CD4-positive, alpha-beta T cell (primary cell): ENCODE data around the gene PHYHIPL. TPM values are rescaled to one million over a fixed set of nuclear protein-coding genes. Genes with fewer than 3 reads are reported as not detected.

ENCODE experiments used
- ATAC-seq: fragments of 200-7000 bp; cut with Tn5 transposase; one replicate; pipeline ENCODE4 v1.10.0; 2022; ENCODE audit warnings: mild to moderate bottlenecking; ENCODE audit not compliant: poor library complexity
- CTCF ChIA-PET: fragments of 350-600 bp; sonication (Branson Sonifier 250); formaldehyde crosslinking; loops from one replicate; lab custom pipeline; 2021; ENCODE audit warnings: antibody characterized with exemption, inconsistent platforms; lab: Charles Lee
- POLR2A ChIA-PET: fragments of 350-600 bp; sonication (Branson Sonifier 250); formaldehyde crosslinking; loops from one replicate; lab custom pipeline; 2021; ENCODE audit warnings: antibody characterized with exemption, inconsistent platforms; lab: Charles Lee
- DNase-seq, 14 experiments: peaks; one replicate each; pipeline ENCODE4 v3.0.0-alpha.2; 2013 to 2020; ENCODE audit warnings: mixed read lengths in 2 of 14
- H3K27ac ChIP-seq, 2 donors: one replicate each; pipeline versions ENCODE4 v1.5.1 to v1.7.0; 2013; ENCODE audit warnings: low read length in 2 of 2, low read depth in 1 of 2, mild to moderate bottlenecking in 1 of 2
- H3K27me3 ChIP-seq, 2 experiments: 1 replicate in 1 of 2; 2 replicates in 1 of 2; pipeline versions ENCODE4 v1.6.1 to v1.7.0; 2013; ENCODE audit warnings: low read length in 2 of 2, control low read depth in 1 of 2, mild to moderate bottlenecking in 1 of 2, moderate library complexity in 1 of 2; ENCODE audit not compliant: insufficient read depth in 2 of 2, control insufficient read depth in 1 of 2
- H3K36me3 ChIP-seq: one replicate; pipeline ENCODE4 v1.6.1; 2013; ENCODE audit warnings: low read length, control low read depth; ENCODE audit not compliant: insufficient read depth
- H3K4me1 ChIP-seq: one replicate; pipeline ENCODE4 v1.6.1; 2013; ENCODE audit warnings: low read length, control low read depth; ENCODE audit not compliant: insufficient read depth
- H3K4me3 ChIP-seq: one replicate; pipeline ENCODE4 v1.5.1; 2013; ENCODE audit warnings: mild to moderate bottlenecking, low read length, moderate library complexity
- H3K9me3 ChIP-seq, 2 experiments: 1 replicate in 1 of 2; 2 replicates in 1 of 2; pipeline versions ENCODE4 v1.6.1 to v1.7.0; 2013; ENCODE audit warnings: low read length in 2 of 2, mild to moderate bottlenecking in 2 of 2, control low read depth in 1 of 2, moderate library complexity in 1 of 2; ENCODE audit not compliant: control insufficient read depth in 1 of 2, insufficient read depth in 1 of 2
- H3K27ac Mint-ChIP-seq: one replicate; pipeline ENCODE4 v1.8.0; 2020; ENCODE audit warnings: mixed read lengths
- H3K27me3 Mint-ChIP-seq: one replicate; pipeline ENCODE4 v1.8.0; 2021; ENCODE audit warnings: mixed read lengths
- H3K36me3 Mint-ChIP-seq: one replicate; pipeline ENCODE4 v1.8.0; 2021; ENCODE audit warnings: low read depth, mixed read lengths
- H3K4me1 Mint-ChIP-seq: one replicate; pipeline ENCODE4 v1.8.0; 2021; ENCODE audit warnings: low read depth, mixed read lengths
- H3K4me3 Mint-ChIP-seq: one replicate; pipeline ENCODE4 v1.8.0; 2020; ENCODE audit warnings: mild to moderate bottlenecking, mixed read lengths
- H3K9me3 Mint-ChIP-seq: one replicate; pipeline ENCODE4 v1.8.0; 2020; ENCODE audit warnings: mixed read lengths
- CTCF ChIP-seq: fragments of 200-600 bp; IDR thresholded peaks from one replicate; pipeline ENCODE4 v1.8.0; 2022; ENCODE audit warnings: antibody characterized with exemption, mild to moderate bottlenecking
- intact Hi-C, 2 experiments: fragments of 100-400 bp; cut with DNase I in 1 of 2; cut with micrococcal nuclease in 1 of 2; formaldehyde crosslinking; loops; one replicate each; pipeline versions ENCODE4 v1.15.1 to v1.9.0; 2023 to 2025; cut with DNase I, micrococcal nuclease
- total RNA-seq, 174 experiments: library from RNA in 2 of 174; stranded (reverse) in 2 of 174; gene quantifications; one replicate each; pipeline ENCODE4 v1.2.3 and lab custom pipeline; 2021 to 2026

PHYHIPL gene
- total RNA-seq, 2 experiments from 2014 or later = not detected

DNA sequence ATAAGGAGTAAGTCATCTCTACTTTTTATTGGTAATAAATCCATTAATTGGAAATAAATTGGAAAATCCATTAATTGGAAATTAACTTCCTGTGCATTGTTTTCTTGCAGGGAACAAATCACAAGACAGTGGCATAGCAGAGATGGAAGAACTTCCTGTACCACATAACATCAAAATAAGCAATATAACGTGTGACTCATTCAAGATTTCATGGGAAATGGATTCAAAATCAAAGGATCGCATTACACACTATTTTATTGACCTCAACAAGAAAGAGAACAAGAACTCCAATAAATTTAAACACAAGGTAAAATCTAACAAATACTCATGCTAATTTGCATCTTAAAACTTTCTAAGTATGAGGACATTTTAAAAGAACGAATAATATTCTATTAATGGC lies 57.8 kb downstream of the PHYHIPL start:
- H3K36me3 Mint-ChIP-seq = no peaks in the 10 kb centered on the region
- no peaks in the 10 kb centered on the region for H3K27me3 ChIP-seq
- no peak overlapping the region for H3K4me3 ChIP-seq
- CTCF ChIA-PET = no interaction called here
- no peaks in the 10 kb centered on the region for H3K9me3 Mint-ChIP-seq
- no peak for TF ChIP-seq CTCF
- H3K4me1 Mint-ChIP-seq = no peaks in the 10 kb centered on the region
- no peaks in the 10 kb centered on the region for H3K27me3 Mint-ChIP-seq
- H3K27ac ChIP-seq = no peak overlapping the region
- H3K4me1 ChIP-seq = no peaks in the 10 kb centered on the region
- H3K4me3 Mint-ChIP-seq = no peak overlapping the region
- no peak overlapping the region for H3K27ac Mint-ChIP-seq
- no peaks in the 10 kb centered on the region for H3K36me3 ChIP-seq
- H3K9me3 ChIP-seq = no peaks in the 10 kb centered on the region
- DNase-seq (no peak), ATAC-seq (no peak)
- POLR2A ChIA-PET = no interaction called here
- intact Hi-C loops = no loop called here

GRCh38 chr10:59234816-59235429 lies 58.5 kb downstream of the PHYHIPL start:
- H3K27me3 ChIP-seq = no peaks in the 10 kb centered on the region
- H3K9me3 ChIP-seq = no peaks in the 10 kb centered on the region
- POLR2A ChIA-PET = no interaction called here
- H3K4me1 Mint-ChIP-seq = no peaks in the 10 kb centered on the region
- no peak for ATAC-seq
- no peak for DNase-seq
- no peak for TF ChIP-seq CTCF
- no peaks in the 10 kb centered on the region for H3K27me3 Mint-ChIP-seq
- H3K4me1 ChIP-seq = no peaks in the 10 kb centered on the region
- H3K27ac ChIP-seq = no peak overlapping the region
- no peaks in the 10 kb centered on the region for H3K36me3 ChIP-seq
- no peak overlapping the region for H3K4me3 ChIP-seq
- intact Hi-C loops = no loop called here
- no peak overlapping the region for H3K27ac Mint-ChIP-seq
- CTCF ChIA-PET = no interaction called here
- no peaks in the 10 kb centered on the region for H3K9me3 Mint-ChIP-seq
- no peaks in the 10 kb centered on the region for H3K36me3 Mint-ChIP-seq
- H3K4me3 Mint-ChIP-seq = no peak overlapping the region

DNA sequence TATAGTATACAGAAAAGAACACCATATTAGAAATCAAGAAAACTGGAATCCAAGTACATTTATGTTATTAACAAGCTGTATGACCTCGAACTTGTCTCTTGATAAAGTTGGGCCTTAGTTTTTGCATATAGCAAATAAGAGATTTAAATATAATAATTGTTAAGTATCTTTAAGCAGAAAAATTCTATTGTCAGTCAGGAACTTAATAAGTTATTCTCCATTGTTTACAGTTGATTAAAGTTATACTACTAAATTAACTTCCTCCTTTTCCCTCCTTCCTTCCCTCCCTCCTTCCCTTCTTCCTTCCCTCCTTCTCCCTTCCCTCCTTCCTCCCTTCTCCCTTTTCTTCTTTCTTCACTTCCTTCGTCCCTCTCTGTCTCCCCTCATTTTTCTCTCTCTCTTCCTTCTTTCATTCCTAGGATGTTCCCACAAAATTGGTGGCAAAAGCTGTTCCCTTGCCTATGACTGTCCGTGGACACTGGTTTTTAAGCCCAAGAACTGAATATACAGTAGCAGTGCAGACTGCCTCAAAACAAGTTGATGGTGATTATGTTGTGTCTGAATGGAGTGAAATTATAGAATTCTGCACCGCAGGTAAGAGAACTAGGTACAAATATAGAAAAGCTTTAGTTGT lies 59.7 kb downstream of the PHYHIPL start:
- DNase-seq (no peak), ATAC-seq (no peak)
- Histone ChIP-seq H3K4me1 (no peaks in the 10 kb centered on the region), H3K27me3 (no peaks in the 10 kb centered on the region), H3K4me3 (no peak overlapping the region), H3K27ac (no peak overlapping the region), H3K9me3 (no peaks in the 10 kb centered on the region), H3K36me3 (no peaks in the 10 kb centered on the region)
- Mint-ChIP-seq H3K9me3 (no peaks in the 10 kb centered on the region), H3K27me3 (no peaks in the 10 kb centered on the region), H3K36me3 (no peaks in the 10 kb centered on the region), H3K4me3 (no peak overlapping the region), H3K27ac (no peak overlapping the region), H3K4me1 (no peaks in the 10 kb centered on the region)
- no peak for TF ChIP-seq CTCF
- ChIA-PET POLR2A (no interaction called here), CTCF (no interaction called here)
- intact Hi-C loops = no loop called here
